NOMO-1 (cell line): Measurements from ENCODE around the gene ATP6V1A.

ENCODE experiments used
- DNase-seq, 2 experiments: peaks; one replicate each; lab custom pipeline; 2025; ENCODE audit not compliant: unreplicated experiment in 2 of 2; lab: John Stamatoyannopoulos, UW

Gene ATP6V1A

GRCh38 chr3:113745756-113746547 lies 883 bp upstream of the ATP6V1A start, which contains the start of gene NAA50:
TSS of gene NAA50 (minus strand) at chr3:113746249. CDS start at chr3:113745949, 300 bp downstream.
- DNase-seq = peak; percentile 80 to 97

GRCh38 chr3:113747283-113748046 lies 630 bp downstream of the ATP6V1A start:
- DNase-seq = peak; percentile 8 to 25

DNA sequence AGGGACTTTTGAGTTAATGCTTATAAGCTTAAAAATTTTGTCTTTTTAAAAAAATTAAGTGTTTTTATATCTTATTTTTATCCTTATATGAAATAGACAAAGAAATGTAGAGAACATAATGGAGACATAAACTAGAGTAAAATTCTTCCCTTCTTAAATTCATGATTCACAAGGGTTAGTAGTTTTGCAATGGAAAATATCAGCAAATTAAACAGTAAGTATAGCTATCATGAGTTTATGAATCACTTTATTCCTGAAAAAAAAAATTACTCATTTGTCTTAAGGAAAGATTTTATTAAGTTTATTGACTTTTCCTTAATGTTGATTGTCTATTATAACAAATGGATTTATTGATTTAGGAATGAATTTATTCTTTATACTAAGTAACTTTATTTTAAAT lies 4.3 kb downstream of the ATP6V1A start:
- no peak for DNase-seq

- no peak for DNase-seq
Measured at GRCh38 chr3:113753376-113753985, 6.6 kb downstream of the ATP6V1A start.

DNA sequence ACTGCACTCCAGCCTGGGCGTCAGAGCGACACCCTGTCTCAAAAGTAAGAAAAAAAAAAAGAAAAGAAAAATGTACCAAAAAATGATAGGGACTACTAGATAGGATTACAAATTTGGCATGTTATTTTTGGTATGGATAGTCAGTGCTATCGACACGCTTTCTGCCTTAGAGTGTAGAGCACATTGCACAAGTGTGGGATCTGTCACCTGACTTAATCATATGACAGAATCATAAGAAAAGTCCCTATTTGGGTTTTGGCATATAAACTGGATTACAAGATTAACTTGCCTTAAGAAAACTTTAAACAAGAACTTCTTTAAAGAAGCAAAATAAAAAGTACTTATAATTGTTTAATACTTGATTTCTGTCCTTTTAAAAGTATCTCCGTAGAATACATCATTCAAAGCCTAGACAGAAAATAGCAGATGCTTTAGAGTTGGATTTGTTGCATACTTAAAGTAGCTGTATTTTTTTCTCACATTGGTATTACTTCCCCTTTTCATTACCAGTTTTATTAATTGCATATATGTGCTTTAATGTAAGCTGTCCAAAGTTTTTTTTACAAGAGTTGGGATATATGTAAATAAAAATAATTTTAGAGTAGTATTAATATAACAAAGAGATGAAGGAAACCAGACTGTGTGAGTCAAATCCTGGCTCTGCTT lies 7.8 kb downstream of the ATP6V1A start:
- peak in 1 of 2 experiments; percentile 17 for DNase-seq

- no peak for DNase-seq
Measured at GRCh38 chr3:113758389-113759024, 11.7 kb downstream of the ATP6V1A start.

DNA sequence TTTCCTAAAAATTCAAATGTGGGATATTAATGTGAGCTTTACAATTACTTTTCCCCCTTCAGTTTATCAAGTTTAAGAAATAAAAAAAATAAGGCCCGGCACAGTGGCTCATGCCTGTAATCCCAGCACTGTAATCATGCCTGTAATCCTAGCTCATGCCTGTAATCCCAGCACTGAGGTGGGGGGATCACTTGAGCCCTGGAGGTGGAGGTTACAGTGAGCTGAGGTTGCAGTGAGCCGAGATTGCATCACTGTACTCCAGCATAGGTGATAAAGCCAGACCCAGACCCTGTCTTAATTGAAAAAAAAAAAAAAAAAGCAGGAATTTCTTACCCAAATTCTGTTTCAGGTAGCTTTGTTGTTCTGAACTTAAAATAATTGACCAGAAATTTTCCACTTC lies 17.9 kb downstream of the ATP6V1A start:
- no peak for DNase-seq

DNA sequence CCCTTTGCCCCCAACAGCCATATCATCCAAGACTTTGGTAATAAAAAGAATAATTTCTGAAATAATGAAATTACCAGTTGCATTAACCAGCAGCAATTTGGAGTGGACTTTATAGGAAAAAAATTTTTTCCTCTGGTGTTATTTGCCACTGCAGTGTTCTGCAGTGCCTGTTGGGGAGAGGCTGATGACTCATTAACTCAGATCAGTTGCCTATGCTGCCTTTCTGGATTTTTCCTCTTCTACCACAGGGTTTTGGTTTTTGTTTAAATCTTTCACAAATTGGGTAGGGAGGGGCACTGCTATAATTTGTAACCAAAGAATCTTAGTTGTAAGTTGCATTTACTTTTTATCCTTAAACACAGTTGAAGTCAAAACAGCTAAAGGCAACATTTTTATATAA lies 22.7 kb downstream of the ATP6V1A start:
- no peak for DNase-seq

DNA sequence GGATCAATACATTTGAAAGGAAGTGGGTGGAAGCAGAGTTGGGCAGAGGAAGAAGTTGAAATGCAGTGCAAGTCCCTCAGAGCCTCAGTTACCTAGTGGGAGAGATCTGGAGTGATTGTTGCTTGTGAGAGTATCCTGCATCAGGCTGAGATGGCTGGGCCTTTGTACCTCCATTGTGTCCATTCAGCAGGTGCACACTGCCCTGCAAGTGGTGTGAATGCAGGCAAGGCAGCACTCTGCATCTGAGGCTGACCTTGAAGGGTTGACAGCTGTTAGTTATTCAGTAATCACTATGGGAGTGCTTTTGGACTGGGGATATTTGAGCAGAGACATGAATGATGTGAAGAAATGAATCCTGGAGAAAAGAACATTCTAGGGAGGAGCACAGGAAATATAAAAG lies 25.2 kb downstream of the ATP6V1A start:
- DNase-seq = no peak

DNA sequence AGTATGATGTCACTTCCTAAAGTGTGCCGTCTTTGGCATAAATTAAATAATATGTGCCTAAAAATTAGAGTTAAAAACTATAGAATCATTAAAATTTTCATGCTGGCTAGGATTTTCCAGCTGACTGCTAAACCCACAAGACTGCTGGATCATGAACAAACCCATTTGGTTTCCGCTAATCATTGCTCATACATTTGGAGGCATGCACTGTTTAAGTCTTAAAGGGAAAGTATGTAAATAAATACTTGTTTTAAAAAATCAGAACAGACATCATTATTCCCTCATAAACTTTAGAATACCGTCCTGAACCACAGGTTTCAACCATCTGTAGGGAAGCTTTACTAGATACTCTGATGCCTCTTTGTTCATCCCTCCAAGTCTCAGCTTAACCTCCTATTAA lies 26.5 kb downstream of the ATP6V1A start:
- no peak for DNase-seq

- DNase-seq = no peak
Measured at GRCh38 chr3:113775516-113775915, 28.7 kb downstream of the ATP6V1A start.

GRCh38 chr3:113776564-113776963 lies 29.7 kb downstream of the ATP6V1A start:
- no peak for DNase-seq

- DNase-seq = peak; percentile 38 to 72
Measured at GRCh38 chr3:113783463-113783862, 36.6 kb downstream of the ATP6V1A start.

GRCh38 chr3:113783980-113784379 lies 37.1 kb downstream of the ATP6V1A start:
- DNase-seq = peak in 1 of 2 experiments; percentile 20

- no peak for DNase-seq
Measured at GRCh38 chr3:113791381-113791780, 44.5 kb downstream of the ATP6V1A start.

DNA sequence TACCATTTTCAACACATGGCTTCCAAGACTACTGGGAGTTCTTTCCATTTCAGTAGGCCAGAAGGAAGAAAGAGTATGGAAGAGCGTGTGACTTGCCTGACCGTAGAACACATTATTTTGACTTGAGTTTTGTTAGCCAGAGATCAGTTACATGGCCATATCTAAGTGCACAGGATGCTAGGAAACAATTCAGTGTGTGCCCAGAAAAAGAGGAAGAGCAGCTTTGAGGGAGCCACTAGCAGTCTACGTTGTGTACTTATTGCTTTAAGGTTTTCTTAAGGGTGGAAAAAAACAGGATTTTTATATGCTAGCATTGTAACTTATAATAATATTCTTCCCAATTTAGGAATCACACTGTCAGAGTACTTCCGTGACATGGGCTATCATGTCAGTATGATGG lies 47.7 kb downstream of the ATP6V1A start:
- DNase-seq = no peak

DNA sequence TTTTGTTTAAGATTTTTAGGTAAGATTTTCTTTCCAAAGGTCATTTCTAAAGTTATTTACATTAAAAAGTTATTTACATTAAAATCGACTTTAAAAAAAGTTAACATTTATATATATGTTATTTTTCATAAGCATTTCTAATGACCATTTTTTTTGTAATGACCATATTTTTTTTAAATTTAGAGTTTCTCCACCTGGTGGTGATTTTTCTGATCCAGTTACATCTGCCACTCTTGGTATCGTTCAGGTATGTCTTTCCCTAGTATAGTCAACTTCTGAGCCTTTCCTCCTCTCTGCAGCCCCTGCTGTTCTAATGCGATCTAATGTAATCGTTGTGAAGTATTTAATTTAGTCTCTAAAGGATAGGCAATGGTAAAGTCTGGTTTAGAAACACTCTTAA lies 48.9 kb downstream of the ATP6V1A start:
- DNase-seq = no peak

- DNase-seq = no peak
Measured at GRCh38 chr3:113802795-113803455, 56.1 kb downstream of the ATP6V1A start.

DNA sequence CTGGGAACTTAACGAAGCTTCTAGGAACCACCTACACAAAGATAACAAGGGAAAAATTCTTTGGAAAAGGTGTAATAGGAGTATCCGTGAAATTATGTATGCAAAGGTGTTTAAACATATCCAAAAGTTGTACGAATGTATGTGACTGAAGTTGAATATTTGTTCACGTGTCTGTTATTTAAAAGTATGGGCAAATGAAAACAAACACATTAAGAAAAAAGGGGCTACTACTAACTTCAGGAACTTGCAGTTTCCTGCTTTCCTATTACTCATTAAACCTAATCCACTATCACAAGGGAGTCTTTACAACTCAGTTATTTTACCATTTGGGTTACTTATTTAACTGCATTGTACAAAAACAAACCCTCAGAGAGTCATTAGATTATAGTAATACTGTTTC lies 57.8 kb downstream of the ATP6V1A start:
- DNase-seq = no peak

DNA sequence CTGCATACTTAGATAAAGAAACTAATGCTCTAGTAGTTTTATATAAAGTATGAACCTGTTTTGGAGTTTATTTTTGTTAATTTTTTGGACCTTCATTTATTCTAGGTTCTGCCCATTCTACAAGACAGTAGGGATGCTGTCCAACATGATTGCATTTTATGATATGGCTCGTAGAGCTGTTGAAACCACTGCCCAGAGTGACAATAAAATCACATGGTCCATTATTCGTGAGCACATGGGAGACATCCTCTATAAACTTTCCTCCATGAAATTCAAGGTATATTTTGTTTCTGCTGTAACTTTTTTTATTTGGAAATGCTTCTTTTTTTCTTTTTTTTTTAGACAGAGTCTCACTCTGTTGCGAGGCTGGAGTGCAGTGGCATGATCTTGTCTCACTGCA lies 58.4 kb downstream of the ATP6V1A start:
- no peak for DNase-seq
